H9 (cell line): ENCODE results near the gene NCOR1. TPM values are rescaled to one million over a fixed set of nuclear protein-coding genes. Genes with fewer than 3 reads are reported as not detected.
A peak's percentile ranks its signal among the peaks of the same experiment; 100 is the strongest.

Experiments used
- DNase-seq: peaks from one replicate; pipeline ENCODE4 v3.0.0-alpha.2; 2017
- H2AFZ ChIP-seq: one replicate; pipeline ENCODE4 v1.6.1; 2013; ENCODE audit warnings: mild to moderate bottlenecking, low read length, control low read depth, moderate library complexity
- H2AK5ac ChIP-seq: 2 replicates; pipeline ENCODE4 v1.6.1; 2013; ENCODE audit warnings: low read length, control low read depth, mixed read lengths; ENCODE audit not compliant: insufficient read length
- H2BK120ac ChIP-seq: one replicate; pipeline ENCODE4 v1.6.1; 2013; ENCODE audit warnings: low read depth, mild to moderate bottlenecking, low read length, control low read depth, inconsistent platforms; ENCODE audit not compliant: poor library complexity, severe bottlenecking
- H2BK12ac ChIP-seq: 2 replicates; pipeline ENCODE4 v1.6.1; 2013; ENCODE audit warnings: low read length, control low read depth, mixed read lengths, low read depth; ENCODE audit not compliant: insufficient read length
- H2BK15ac ChIP-seq: 2 replicates; pipeline ENCODE4 v1.6.1; 2013; ENCODE audit warnings: low read depth, low read length, control low read depth
- H2BK20ac ChIP-seq: one replicate; pipeline ENCODE4 v1.6.1; 2013; ENCODE audit warnings: low read depth, mild to moderate bottlenecking, low read length, control low read depth, inconsistent platforms; ENCODE audit not compliant: poor library complexity, severe bottlenecking
- H2BK5ac ChIP-seq: 2 replicates; pipeline ENCODE4 v1.6.1; 2013; ENCODE audit warnings: low read length, control low read depth, mixed read lengths; ENCODE audit not compliant: insufficient read length
- H3K14ac ChIP-seq: 2 replicates; pipeline ENCODE4 v1.6.1; 2013; ENCODE audit warnings: low read length, control low read depth; ENCODE audit not compliant: insufficient read depth
- H3K18ac ChIP-seq: 2 replicates; pipeline ENCODE4 v1.6.1; 2013; ENCODE audit warnings: low read depth, mild to moderate bottlenecking, mixed read lengths, low read length, control low read depth; ENCODE audit not compliant: insufficient read length
- H3K23ac ChIP-seq: 2 replicates; pipeline ENCODE4 v1.6.1; 2013; ENCODE audit warnings: low read length, control low read depth, mixed read lengths, low read depth; ENCODE audit not compliant: insufficient read length
- H3K23me2 ChIP-seq: 2 replicates; pipeline ENCODE4 v1.6.1; 2013; ENCODE audit warnings: low read depth, mild to moderate bottlenecking, mixed read lengths, low read length, control low read depth; ENCODE audit not compliant: insufficient read length, poor library complexity, severe bottlenecking
- H3K27ac ChIP-seq: 2 replicates; pipeline ENCODE4 v1.5.1; 2013; ENCODE audit warnings: low read length, control low read depth, mixed read lengths, low read depth; ENCODE audit not compliant: insufficient read length
- H3K27me3 ChIP-seq: 2 replicates; pipeline ENCODE4 v1.6.1; 2013; ENCODE audit warnings: low read length, control low read depth, inconsistent platforms; ENCODE audit not compliant: insufficient read depth
- H3K4ac ChIP-seq: 2 replicates; pipeline ENCODE4 v1.6.1; 2013; ENCODE audit warnings: low read depth, mild to moderate bottlenecking, control low read depth, inconsistent platforms, low read length, moderate library complexity
- H3K4me1 ChIP-seq: 2 replicates; pipeline ENCODE4 v1.6.1; 2013; ENCODE audit warnings: low read length, control low read depth, inconsistent platforms; ENCODE audit not compliant: insufficient read depth
- H3K4me2 ChIP-seq: 2 replicates; pipeline ENCODE4 v1.6.1; 2013; ENCODE audit warnings: low read length, control low read depth, mixed read lengths; ENCODE audit not compliant: insufficient read length, insufficient read depth
- H3K56ac ChIP-seq: 2 replicates; pipeline ENCODE4 v1.6.1; 2013; ENCODE audit warnings: low read depth, mild to moderate bottlenecking, mixed read lengths, low read length, control low read depth; ENCODE audit not compliant: insufficient read length
- H3K79me1 ChIP-seq: 2 replicates; pipeline ENCODE4 v1.6.1; 2013; ENCODE audit warnings: low read depth, mild to moderate bottlenecking, moderate library complexity, low read length, control low read depth, inconsistent platforms; ENCODE audit not compliant: insufficient read depth, poor library complexity, severe bottlenecking
- H3K79me2 ChIP-seq: 2 replicates; pipeline ENCODE4 v1.6.1; 2013; ENCODE audit warnings: low read length, control low read depth, inconsistent platforms; ENCODE audit not compliant: insufficient read depth
- H3K9ac ChIP-seq: 2 replicates; pipeline ENCODE4 v1.6.1; 2013; ENCODE audit warnings: low read length, control low read depth, mixed read lengths; ENCODE audit not compliant: insufficient read length; ENCODE audit errors: extremely low read depth
- H3K9me3 ChIP-seq: one replicate; pipeline ENCODE4 v1.6.1; 2013; ENCODE audit warnings: low read depth, low read length, inconsistent platforms; ENCODE audit not compliant: control insufficient read depth
- H3T11ph ChIP-seq: one replicate; pipeline ENCODE4 v1.6.1; 2013; ENCODE audit warnings: mild to moderate bottlenecking, low read length, control low read depth, inconsistent platforms
- H4K20me1 ChIP-seq: one replicate; pipeline ENCODE4 v1.6.1; 2013; ENCODE audit not compliant: control insufficient read depth, insufficient read length, insufficient read depth
- H4K5ac ChIP-seq: 2 replicates; pipeline ENCODE4 v1.6.1; 2013; ENCODE audit warnings: low read depth, mild to moderate bottlenecking, mixed read lengths, low read length, control low read depth; ENCODE audit not compliant: insufficient read length
- H4K8ac ChIP-seq: replicated peaks from 2 replicates; pipeline ENCODE4 v1.6.1; 2013; ENCODE audit warnings: low read length, control low read depth, mixed read lengths, low read depth; ENCODE audit not compliant: insufficient read length
- H4K91ac ChIP-seq: 2 replicates; pipeline ENCODE4 v1.6.1; 2013; ENCODE audit warnings: low read depth, mild to moderate bottlenecking, moderate library complexity, mixed read lengths, low read length, control low read depth; ENCODE audit not compliant: insufficient read length
- H3K27ac Mint-ChIP-seq, 3 experiments: 2 replicates in 2 of 3; 3 replicates in 1 of 3; pipeline ENCODE4 v1.8.0; 2020 to 2021; ENCODE audit warnings: mixed read lengths in 3 of 3, mild to moderate bottlenecking in 1 of 3, moderate library complexity in 1 of 3
- H3K27me3 Mint-ChIP-seq: 2 replicates; pipeline ENCODE4 v1.8.0; 2021; ENCODE audit warnings: low read depth, mild to moderate bottlenecking, moderate library complexity, mixed read lengths
- H3K36me3 Mint-ChIP-seq, 3 experiments: 2 replicates in 2 of 3; 3 replicates in 1 of 3; pipeline ENCODE4 v1.8.0; 2020 to 2021; ENCODE audit warnings: low read depth in 3 of 3, mixed read lengths in 3 of 3; ENCODE audit not compliant: insufficient read depth in 1 of 3
- H3K4me1 Mint-ChIP-seq, 2 experiments: 2 replicates each; pipeline ENCODE4 v1.8.0; 2020; ENCODE audit warnings: mixed read lengths in 2 of 2
- H3K4me3 Mint-ChIP-seq, 2 experiments: 2 replicates in 1 of 2; 3 replicates in 1 of 2; pipeline ENCODE4 v1.8.0; 2020 to 2021; ENCODE audit warnings: mild to moderate bottlenecking in 2 of 2, mixed read lengths in 2 of 2, moderate library complexity in 1 of 2
- H3K9me3 Mint-ChIP-seq, 2 experiments: 2 replicates in 1 of 2; 3 replicates in 1 of 2; pipeline ENCODE4 v1.8.0; 2020; ENCODE audit warnings: mild to moderate bottlenecking in 2 of 2, mixed read lengths in 2 of 2, moderate library complexity in 1 of 2
- WGBS: extraction: QIAGEN DNeasy Blood & Tissue Kit; methylation state at CpG from one replicate; pipeline ENCODE4 v1.1.7; 2013; ENCODE audit warnings: missing lambda C conversion rate, low lambda C conversion rate, mixed read lengths; ENCODE audit not compliant: insufficient read length; ENCODE audit errors: extremely low coverage; 5-methylcytosine and 5-hydroxymethylcytosine counted together
- total RNA-seq: library from RNA; stranded (reverse); gene quantifications from 2 replicates; pipeline ENCODE4 v1.2.1, GENCODE V29; 2021
- TF ChIP-seq, protein P1 (sequence below): fragments of 200-600 bp; sonication (generic); conservative IDR thresholded peaks from 3 replicates; pipeline ENCODE4 v1.8.0; 2021; ENCODE audit warnings: antibody characterized with exemption, mild to moderate bottlenecking

NCOR1 gene
- total RNA-seq, 1 experiment from 2014 or later: 119 TPM

- no peak overlapping the region for H4K5ac ChIP-seq
- no peak overlapping the region for H3K18ac ChIP-seq
- H3K4me3 Mint-ChIP-seq: no peak overlapping the region; a peak in 1 of 5 replicates
- H3K4ac ChIP-seq: no peak overlapping the region
- TF ChIP-seq, protein P1, sequence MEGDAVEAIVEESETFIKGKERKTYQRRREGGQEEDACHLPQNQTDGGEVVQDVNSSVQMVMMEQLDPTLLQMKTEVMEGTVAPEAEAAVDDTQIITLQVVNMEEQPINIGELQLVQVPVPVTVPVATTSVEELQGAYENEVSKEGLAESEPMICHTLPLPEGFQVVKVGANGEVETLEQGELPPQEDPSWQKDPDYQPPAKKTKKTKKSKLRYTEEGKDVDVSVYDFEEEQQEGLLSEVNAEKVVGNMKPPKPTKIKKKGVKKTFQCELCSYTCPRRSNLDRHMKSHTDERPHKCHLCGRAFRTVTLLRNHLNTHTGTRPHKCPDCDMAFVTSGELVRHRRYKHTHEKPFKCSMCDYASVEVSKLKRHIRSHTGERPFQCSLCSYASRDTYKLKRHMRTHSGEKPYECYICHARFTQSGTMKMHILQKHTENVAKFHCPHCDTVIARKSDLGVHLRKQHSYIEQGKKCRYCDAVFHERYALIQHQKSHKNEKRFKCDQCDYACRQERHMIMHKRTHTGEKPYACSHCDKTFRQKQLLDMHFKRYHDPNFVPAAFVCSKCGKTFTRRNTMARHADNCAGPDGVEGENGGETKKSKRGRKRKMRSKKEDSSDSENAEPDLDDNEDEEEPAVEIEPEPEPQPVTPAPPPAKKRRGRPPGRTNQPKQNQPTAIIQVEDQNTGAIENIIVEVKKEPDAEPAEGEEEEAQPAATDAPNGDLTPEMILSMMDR: no peak
- no peaks in the 10 kb centered on the region for H3K4me1 ChIP-seq
- no peak overlapping the region for H4K91ac ChIP-seq
- peak overlapping the region in 2 of 3 experiments; percentile 17 to 52; a peak in 1 of 7 replicates for H3K27ac Mint-ChIP-seq
- no peak overlapping the region for H3K9ac ChIP-seq
- peaks cover 3% of the 10 kb centered on the region for H3K79me1 ChIP-seq
- peaks cover 17 to 21% of the 10 kb centered on the region in 2 experiments for H3K4me1 Mint-ChIP-seq
- H2BK5ac ChIP-seq: no peak overlapping the region
- H3K79me2 ChIP-seq: peaks cover 37% of the 10 kb centered on the region; the same call in 1 of the 2 replicates
- H2AK5ac ChIP-seq: no peak overlapping the region
- H3T11ph ChIP-seq: no peak overlapping the region
- no peak overlapping the region for H2BK15ac ChIP-seq
- H2BK20ac ChIP-seq: no peak overlapping the region
- no peaks in the 10 kb centered on the region for H3K27me3 ChIP-seq
- H3K9me3 Mint-ChIP-seq: no peaks in the 10 kb centered on the region
- H4K8ac ChIP-seq: no peak overlapping the region
- no peak overlapping the region for H2BK12ac ChIP-seq
- H3K23me2 ChIP-seq: peaks cover 6% of the 10 kb centered on the region
- DNase-seq: no peak
- H2AFZ ChIP-seq: no peak overlapping the region
- H3K23ac ChIP-seq: no peak overlapping the region
- no peaks in the 10 kb centered on the region for H3K9me3 ChIP-seq
- H3K56ac ChIP-seq: no peak overlapping the region
- H4K20me1 ChIP-seq: no peaks in the 10 kb centered on the region
- H3K27me3 Mint-ChIP-seq: no peaks in the 10 kb centered on the region
- WGBS: no CpG with 5 or more reads among the region's 6 CpGs
- no peaks in the 10 kb centered on the region; a peak in 2 of 7 replicates for H3K36me3 Mint-ChIP-seq
- no peak overlapping the region for H3K4me2 ChIP-seq
- H2BK120ac ChIP-seq: no peak overlapping the region
- no peak overlapping the region for H3K14ac ChIP-seq
- no peak overlapping the region for H3K27ac ChIP-seq
Measured at GRCh38 chr17:16212793-16213192, 2.5 kb downstream of the NCOR1 start.
